Stimulated activated CD4-positive, alpha-beta T cell treated with anti-CD3 and anti-CD28 coated beads, Interleukin-12 subunit alpha, Interleukin-12 subunit beta, amount 100 ng/mL, for 48 hours (primary cell): ENCODE data around the gene ARFGAP1.

Experiments
- DNase-seq, 3 donors: peaks; one replicate each; pipeline ENCODE4 v3.0.0-alpha.2; 2020; ENCODE audit warnings: low read depth in 2 of 3, low spot score in 1 of 3

ARFGAP1 gene

GRCh38 chr20:63306673-63307537 lies 34.3 kb downstream of the ARFGAP1 start:
- DNase-seq: no peak

- DNase-seq: no peak
These were observed 35.1 kb downstream of the ARFGAP1 start for GRCh38 chr20:63307538-63308217.

- no peak for DNase-seq
These were observed 35.8 kb downstream of the ARFGAP1 start for GRCh38 chr20:63308218-63308911.

- DNase-seq: no peak
These were observed 36.9 kb downstream of the ARFGAP1 start for GRCh38 chr20:63309261-63310071.

GRCh38 chr20:63310265-63310991 lies 37.8 kb downstream of the ARFGAP1 start:
- no peak for DNase-seq

GRCh38 chr20:63311186-63311832 lies 38.7 kb downstream of the ARFGAP1 start:
- DNase-seq: no peak

GRCh38 chr20:63311833-63312243 lies 39.2 kb downstream of the ARFGAP1 start:
- no peak for DNase-seq

- no peak for DNase-seq
These were observed 39.7 kb downstream of the ARFGAP1 start for GRCh38 chr20:63312273-63312672.

GRCh38 chr20:63312690-63313348 lies 40.2 kb downstream of the ARFGAP1 start:
- no peak for DNase-seq

GRCh38 chr20:63313349-63314014 lies 40.9 kb downstream of the ARFGAP1 start:
- DNase-seq: no peak

GRCh38 chr20:63314015-63314471 lies 41.4 kb downstream of the ARFGAP1 start:
- DNase-seq: no peak

GRCh38 chr20:63314566-63315239 lies 42.1 kb downstream of the ARFGAP1 start:
- no peak for DNase-seq

GRCh38 chr20:63315240-63315689 lies 42.7 kb downstream of the ARFGAP1 start:
- no peak for DNase-seq

- DNase-seq: no peak
These were observed 43.3 kb downstream of the ARFGAP1 start for GRCh38 chr20:63315731-63316491.

- DNase-seq: no peak
These were observed 43.9 kb downstream of the ARFGAP1 start for GRCh38 chr20:63316502-63316921.

GRCh38 chr20:63317061-63317460 lies 44.4 kb downstream of the ARFGAP1 start:
- no peak for DNase-seq

GRCh38 chr20:63317601-63318291 lies 45.1 kb downstream of the ARFGAP1 start:
- DNase-seq: no peak
